ENCODE results near the gene HS1BP3.

GRCh38 chr2:20574930-20575329 lies 76.0 kb downstream of the HS1BP3 start:
- TF ChIP-seq, protein P1, sequence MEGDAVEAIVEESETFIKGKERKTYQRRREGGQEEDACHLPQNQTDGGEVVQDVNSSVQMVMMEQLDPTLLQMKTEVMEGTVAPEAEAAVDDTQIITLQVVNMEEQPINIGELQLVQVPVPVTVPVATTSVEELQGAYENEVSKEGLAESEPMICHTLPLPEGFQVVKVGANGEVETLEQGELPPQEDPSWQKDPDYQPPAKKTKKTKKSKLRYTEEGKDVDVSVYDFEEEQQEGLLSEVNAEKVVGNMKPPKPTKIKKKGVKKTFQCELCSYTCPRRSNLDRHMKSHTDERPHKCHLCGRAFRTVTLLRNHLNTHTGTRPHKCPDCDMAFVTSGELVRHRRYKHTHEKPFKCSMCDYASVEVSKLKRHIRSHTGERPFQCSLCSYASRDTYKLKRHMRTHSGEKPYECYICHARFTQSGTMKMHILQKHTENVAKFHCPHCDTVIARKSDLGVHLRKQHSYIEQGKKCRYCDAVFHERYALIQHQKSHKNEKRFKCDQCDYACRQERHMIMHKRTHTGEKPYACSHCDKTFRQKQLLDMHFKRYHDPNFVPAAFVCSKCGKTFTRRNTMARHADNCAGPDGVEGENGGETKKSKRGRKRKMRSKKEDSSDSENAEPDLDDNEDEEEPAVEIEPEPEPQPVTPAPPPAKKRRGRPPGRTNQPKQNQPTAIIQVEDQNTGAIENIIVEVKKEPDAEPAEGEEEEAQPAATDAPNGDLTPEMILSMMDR (IDR thresholded peaks at IDR 0.05) = no peak
- TF ChIP-seq, protein P2, sequence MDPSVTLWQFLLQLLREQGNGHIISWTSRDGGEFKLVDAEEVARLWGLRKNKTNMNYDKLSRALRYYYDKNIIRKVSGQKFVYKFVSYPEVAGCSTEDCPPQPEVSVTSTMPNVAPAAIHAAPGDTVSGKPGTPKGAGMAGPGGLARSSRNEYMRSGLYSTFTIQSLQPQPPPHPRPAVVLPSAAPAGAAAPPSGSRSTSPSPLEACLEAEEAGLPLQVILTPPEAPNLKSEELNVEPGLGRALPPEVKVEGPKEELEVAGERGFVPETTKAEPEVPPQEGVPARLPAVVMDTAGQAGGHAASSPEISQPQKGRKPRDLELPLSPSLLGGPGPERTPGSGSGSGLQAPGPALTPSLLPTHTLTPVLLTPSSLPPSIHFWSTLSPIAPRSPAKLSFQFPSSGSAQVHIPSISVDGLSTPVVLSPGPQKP (IDR thresholded peaks at IDR 0.05; ENCODE audit: low read depth, low read length) = no peak
- TF ChIP-seq RAD21 (conservative IDR thresholded peaks at IDR 0.05 in 1 of 2, IDR thresholded peaks at IDR 0.05 in 1 of 2) (no peak), HOXA7 (CRISPR knock-in tag; IDR thresholded peaks at IDR 0.05) (no peak), EP300 (IDR thresholded peaks at IDR 0.05) (no peak), POLR2A (IDR thresholded peaks at IDR 0.05; ENCODE audit: low read length) (no peak), CEBPB (IDR thresholded peaks at IDR 0.05) (no peak), JUN (IDR thresholded peaks at IDR 0.05) (no peak), ESRRA (IDR thresholded peaks at IDR 0.05; ENCODE audit: borderline replicate concordance, low read length) (no peak), RFX5 (IDR thresholded peaks at IDR 0.05) (no peak), HOXB13 (CRISPR knock-in tag; IDR thresholded peaks at IDR 0.05; ENCODE audit: low read depth) (no peak), MAFK (IDR thresholded peaks at IDR 0.05; ENCODE audit: partially characterized antibody) (no peak), JUNB (IDR thresholded peaks at IDR 0.05) (no peak)
- TF ChIP-seq, protein P3, sequence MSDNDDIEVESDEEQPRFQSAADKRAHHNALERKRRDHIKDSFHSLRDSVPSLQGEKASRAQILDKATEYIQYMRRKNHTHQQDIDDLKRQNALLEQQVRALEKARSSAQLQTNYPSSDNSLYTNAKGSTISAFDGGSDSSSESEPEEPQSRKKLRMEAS (IDR thresholded peaks at IDR 0.05) = no peak

Data from A549 (cell line).